ENCODE results near the gene ANAPC16.
"Not testable (repeated sequence)": the region's sequence is repeated elsewhere in the genome, so short reads cannot be mapped to it uniquely, and the experiment has no call there.

Gene ANAPC16

GRCh38 chr10:72265508-72265907, 49.7 kb downstream of the ANAPC16 start:
- DNase-seq: no peak

- no peak for DNase-seq
Measured at GRCh38 chr10:72265990-72266865, 50.4 kb downstream of the ANAPC16 start.

GRCh38 chr10:72267381-72267780, 51.6 kb downstream of the ANAPC16 start:
- no peak for DNase-seq

GRCh38 chr10:72267819-72268399, 52.1 kb downstream of the ANAPC16 start:
- DNase-seq: no peak

GRCh38 chr10:72268475-72269200, 52.8 kb downstream of the ANAPC16 start:
- not testable (repeated sequence) for DNase-seq

- no peak for DNase-seq
Measured at GRCh38 chr10:72270607-72271281, 54.9 kb downstream of the ANAPC16 start.

- DNase-seq: no peak
Measured at GRCh38 chr10:72272689-72273409, 57.0 kb downstream of the ANAPC16 start.

GRCh38 chr10:72273410-72274212, 57.8 kb downstream of the ANAPC16 start, which contains the start of gene DDIT4:
Gene DDIT4 (plus strand): TSS chr10:72273924. CDS start chr10:72274217, 293 bp downstream.
- DNase-seq: peak; percentile 94

GRCh38 chr10:72274213-72274729, 58.5 kb downstream of the ANAPC16 start:
- no peak for DNase-seq

GRCh38 chr10:72274730-72275350, 59.0 kb downstream of the ANAPC16 start:
- DNase-seq: peak; percentile 63

- DNase-seq: no peak
Measured at GRCh38 chr10:72275351-72276012, 59.7 kb downstream of the ANAPC16 start.

GRCh38 chr10:72276013-72276387, 60.2 kb downstream of the ANAPC16 start:
- no peak for DNase-seq

GRCh38 chr10:72276421-72277339, 60.9 kb downstream of the ANAPC16 start:
- no peak for DNase-seq

- DNase-seq: no peak
Measured at GRCh38 chr10:72277340-72277995, 61.7 kb downstream of the ANAPC16 start.

- no peak for DNase-seq
Measured at GRCh38 chr10:72277996-72278667, 62.3 kb downstream of the ANAPC16 start.

GRCh38 chr10:72278668-72279393, 63.0 kb downstream of the ANAPC16 start:
- no peak for DNase-seq

GRCh38 chr10:72279587-72279986, 63.8 kb downstream of the ANAPC16 start:
- not testable (repeated sequence) for DNase-seq

Data from T-helper 9 cell (primary cell).